ENCODE results near the gene CHI3L1. TPM values are rescaled to one million over a fixed set of nuclear protein-coding genes. Genes with fewer than 3 reads are reported as not detected.

The CHI3L1 gene
- total RNA-seq, 1 donor: 273 TPM

DNA sequence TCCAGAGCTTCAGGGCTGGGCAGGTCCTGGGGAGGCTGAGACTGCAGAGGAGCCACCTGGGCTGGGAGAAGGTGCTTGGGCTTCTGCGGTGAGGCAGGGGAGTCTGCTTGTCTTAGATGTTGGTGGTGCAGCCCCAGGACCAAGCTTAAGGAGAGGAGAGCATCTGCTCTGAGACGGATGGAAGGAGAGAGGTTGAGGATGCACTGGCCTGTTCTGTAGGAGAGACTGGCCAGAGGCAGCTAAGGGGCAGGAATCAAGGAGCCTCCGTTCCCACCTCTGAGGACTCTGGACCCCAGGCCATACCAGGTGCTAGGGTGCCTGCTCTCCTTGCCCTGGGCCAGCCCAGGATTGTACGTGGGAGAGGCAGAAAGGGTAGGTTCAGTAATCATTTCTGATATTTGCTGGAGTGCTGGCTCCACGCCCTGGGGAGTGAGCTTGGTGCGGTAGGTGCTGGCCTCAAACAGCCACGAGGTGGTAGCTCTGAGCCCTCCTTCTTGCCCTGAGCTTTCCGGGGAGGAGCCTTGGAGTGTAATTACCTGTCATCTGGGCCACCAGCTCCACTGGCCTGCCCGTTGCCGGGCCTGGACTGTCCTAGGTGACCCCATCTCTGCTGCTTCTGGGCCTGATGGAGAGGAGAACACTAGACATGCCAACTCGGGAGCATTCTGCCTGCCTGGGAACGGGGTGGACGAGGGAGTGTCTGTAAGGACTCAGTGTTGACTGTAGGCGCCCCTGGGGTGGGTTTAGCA lies 20.1 kb downstream of the CHI3L1 start:
- Histone ChIP-seq H4K20me1 (ENCODE audit: insufficient read depth, low read length) (no peaks in the 10 kb centered on the region), H3K27me3 (ENCODE audit: insufficient read depth, low read length) (peaks cover 24% of the 10 kb centered on the region), H3K27ac (ENCODE audit: low read depth, low read length) (no peak overlapping the region), H3K79me2 (ENCODE audit: insufficient read depth, low read length) (no peaks in the 10 kb centered on the region), H3K9me3 (ENCODE audit: low read depth, low read length) (no peaks in the 10 kb centered on the region), H3K4me1 (ENCODE audit: insufficient read depth, low read length) (no peaks in the 10 kb centered on the region), H2AFZ (ENCODE audit: low read length) (no peak overlapping the region), H3K4me3 (ENCODE audit: insufficient read depth, low read length) (no peak overlapping the region), H3K4me2 (ENCODE audit: insufficient read depth, low read length) (no peak overlapping the region), H3K36me3 (ENCODE audit: insufficient read depth, low read length) (no peaks in the 10 kb centered on the region)
- peak; percentile 81 for DNase-seq (ENCODE audit: insufficient read length, low spot score, missing footprints)
- TF ChIP-seq, protein P1, sequence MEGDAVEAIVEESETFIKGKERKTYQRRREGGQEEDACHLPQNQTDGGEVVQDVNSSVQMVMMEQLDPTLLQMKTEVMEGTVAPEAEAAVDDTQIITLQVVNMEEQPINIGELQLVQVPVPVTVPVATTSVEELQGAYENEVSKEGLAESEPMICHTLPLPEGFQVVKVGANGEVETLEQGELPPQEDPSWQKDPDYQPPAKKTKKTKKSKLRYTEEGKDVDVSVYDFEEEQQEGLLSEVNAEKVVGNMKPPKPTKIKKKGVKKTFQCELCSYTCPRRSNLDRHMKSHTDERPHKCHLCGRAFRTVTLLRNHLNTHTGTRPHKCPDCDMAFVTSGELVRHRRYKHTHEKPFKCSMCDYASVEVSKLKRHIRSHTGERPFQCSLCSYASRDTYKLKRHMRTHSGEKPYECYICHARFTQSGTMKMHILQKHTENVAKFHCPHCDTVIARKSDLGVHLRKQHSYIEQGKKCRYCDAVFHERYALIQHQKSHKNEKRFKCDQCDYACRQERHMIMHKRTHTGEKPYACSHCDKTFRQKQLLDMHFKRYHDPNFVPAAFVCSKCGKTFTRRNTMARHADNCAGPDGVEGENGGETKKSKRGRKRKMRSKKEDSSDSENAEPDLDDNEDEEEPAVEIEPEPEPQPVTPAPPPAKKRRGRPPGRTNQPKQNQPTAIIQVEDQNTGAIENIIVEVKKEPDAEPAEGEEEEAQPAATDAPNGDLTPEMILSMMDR (IDR thresholded peaks at IDR 0.05; ENCODE audit: extremely low read depth, low read depth, low read length): peak; percentile 38

DNA sequence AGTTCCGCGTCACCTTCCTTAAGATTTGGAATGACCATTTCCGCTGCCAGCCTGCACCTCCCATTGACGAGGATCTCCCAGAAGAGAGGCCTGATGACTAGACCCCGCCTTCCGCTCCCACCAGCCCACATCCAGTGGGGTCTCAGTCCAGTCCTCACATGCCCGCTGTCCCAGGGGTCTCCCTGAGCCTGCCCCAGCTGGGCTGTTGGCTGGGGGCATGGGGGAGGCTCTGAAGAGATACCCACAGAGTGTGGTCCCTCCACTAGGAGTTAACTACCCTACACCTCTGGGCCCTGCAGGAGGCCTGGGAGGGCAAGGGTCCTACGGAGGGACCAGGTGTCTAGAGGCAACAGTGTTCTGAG lies 20.7 kb downstream of the CHI3L1 start:
- Histone ChIP-seq H3K79me2 (ENCODE audit: insufficient read depth, low read length) (no peaks in the 10 kb centered on the region), H3K4me3 (ENCODE audit: insufficient read depth, low read length) (no peak overlapping the region), H3K9me3 (ENCODE audit: low read depth, low read length) (no peaks in the 10 kb centered on the region), H3K36me3 (ENCODE audit: insufficient read depth, low read length) (no peaks in the 10 kb centered on the region), H4K20me1 (ENCODE audit: insufficient read depth, low read length) (no peaks in the 10 kb centered on the region), H3K4me1 (ENCODE audit: insufficient read depth, low read length) (no peaks in the 10 kb centered on the region), H2AFZ (ENCODE audit: low read length) (no peak overlapping the region), H3K27me3 (ENCODE audit: insufficient read depth, low read length) (peaks cover 29% of the 10 kb centered on the region), H3K4me2 (ENCODE audit: insufficient read depth, low read length) (no peak overlapping the region), H3K27ac (ENCODE audit: low read depth, low read length) (no peak overlapping the region)
- DNase-seq (ENCODE audit: insufficient read length, low spot score, missing footprints): peak; percentile 44
- TF ChIP-seq, protein P1 (IDR thresholded peaks at IDR 0.05; ENCODE audit: extremely low read depth, low read depth, low read length): no peak

- DNase-seq (ENCODE audit: insufficient read length, low spot score, missing footprints): peak; percentile 69
- no peak overlapping the region for H3K27ac ChIP-seq (ENCODE audit: low read depth, low read length)
- H3K4me1 ChIP-seq (ENCODE audit: insufficient read depth, low read length): no peaks in the 10 kb centered on the region
- H2AFZ ChIP-seq (ENCODE audit: low read length): no peak overlapping the region
- no peaks in the 10 kb centered on the region for H4K20me1 ChIP-seq (ENCODE audit: insufficient read depth, low read length)
- H3K79me2 ChIP-seq (ENCODE audit: insufficient read depth, low read length): no peaks in the 10 kb centered on the region
- H3K9me3 ChIP-seq (ENCODE audit: low read depth, low read length): no peaks in the 10 kb centered on the region
- H3K4me3 ChIP-seq (ENCODE audit: insufficient read depth, low read length): no peak overlapping the region
- no peak overlapping the region for H3K4me2 ChIP-seq (ENCODE audit: insufficient read depth, low read length)
- no peaks in the 10 kb centered on the region for H3K36me3 ChIP-seq (ENCODE audit: insufficient read depth, low read length)
- TF ChIP-seq, protein P1 (IDR thresholded peaks at IDR 0.05; ENCODE audit: extremely low read depth, low read depth, low read length): no peak
- H3K27me3 ChIP-seq (ENCODE audit: insufficient read depth, low read length): peaks cover 29% of the 10 kb centered on the region
These were observed 21.3 kb downstream of the CHI3L1 start for GRCh38 chr1:203165101-203165799.

GRCh38 chr1:203163891-203164635 lies 22.4 kb downstream of the CHI3L1 start:
- Histone ChIP-seq H4K20me1 (ENCODE audit: insufficient read depth, low read length) (no peaks in the 10 kb centered on the region), H3K27me3 (ENCODE audit: insufficient read depth, low read length) (peaks cover 29% of the 10 kb centered on the region), H3K4me2 (ENCODE audit: insufficient read depth, low read length) (no peak overlapping the region), H3K36me3 (ENCODE audit: insufficient read depth, low read length) (no peaks in the 10 kb centered on the region), H3K4me3 (ENCODE audit: insufficient read depth, low read length) (no peak overlapping the region), H3K9me3 (ENCODE audit: low read depth, low read length) (no peaks in the 10 kb centered on the region), H3K4me1 (ENCODE audit: insufficient read depth, low read length) (no peaks in the 10 kb centered on the region), H3K27ac (ENCODE audit: low read depth, low read length) (no peak overlapping the region), H3K79me2 (ENCODE audit: insufficient read depth, low read length) (no peaks in the 10 kb centered on the region), H2AFZ (ENCODE audit: low read length) (no peak overlapping the region)
- TF ChIP-seq, protein P1 (IDR thresholded peaks at IDR 0.05; ENCODE audit: extremely low read depth, low read depth, low read length): no peak
- DNase-seq (ENCODE audit: insufficient read length, low spot score, missing footprints): peak; percentile 76
